Loucy (cell line): ENCODE data around the gene SCAF8.

Source experiments
- EZH2phosphoT487 ChIP-seq: fragments of 200-600 bp; IDR thresholded peaks from 2 replicates; pipeline ENCODE4 v1.6.1; 2018; ENCODE audit warnings: antibody characterized with exemption, mild to moderate bottlenecking, moderate library complexity, borderline replicate concordance
- TF ChIP-seq, protein P1 (sequence below): fragments of 200-600 bp; sonication (generic); conservative IDR thresholded peaks from 2 replicates; pipeline ENCODE4 v1.5.1; 2014; ENCODE audit warnings: mild to moderate bottlenecking, antibody characterized with exemption, low read length

DNA sequence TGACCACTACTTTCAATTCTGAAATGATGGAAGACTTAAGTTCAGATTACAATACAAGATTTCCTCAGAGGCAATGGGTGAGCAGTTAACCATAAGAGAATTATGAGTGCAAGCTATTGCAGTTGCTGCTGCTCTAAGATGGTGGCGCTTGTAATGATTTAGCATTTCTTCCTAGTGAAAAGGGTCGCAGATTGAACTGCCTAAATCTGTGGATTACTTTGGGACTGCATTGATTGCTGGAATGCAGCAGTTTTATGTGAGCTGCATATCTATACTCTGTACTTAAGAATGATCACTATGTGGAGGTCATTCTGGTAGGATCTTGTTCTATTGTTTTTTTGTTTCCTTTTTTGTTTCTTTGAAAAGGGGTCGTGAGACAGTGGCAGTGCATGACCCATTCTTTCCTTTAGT is 5.3 kb downstream of the SCAF8 start:
- TF ChIP-seq, protein P1, sequence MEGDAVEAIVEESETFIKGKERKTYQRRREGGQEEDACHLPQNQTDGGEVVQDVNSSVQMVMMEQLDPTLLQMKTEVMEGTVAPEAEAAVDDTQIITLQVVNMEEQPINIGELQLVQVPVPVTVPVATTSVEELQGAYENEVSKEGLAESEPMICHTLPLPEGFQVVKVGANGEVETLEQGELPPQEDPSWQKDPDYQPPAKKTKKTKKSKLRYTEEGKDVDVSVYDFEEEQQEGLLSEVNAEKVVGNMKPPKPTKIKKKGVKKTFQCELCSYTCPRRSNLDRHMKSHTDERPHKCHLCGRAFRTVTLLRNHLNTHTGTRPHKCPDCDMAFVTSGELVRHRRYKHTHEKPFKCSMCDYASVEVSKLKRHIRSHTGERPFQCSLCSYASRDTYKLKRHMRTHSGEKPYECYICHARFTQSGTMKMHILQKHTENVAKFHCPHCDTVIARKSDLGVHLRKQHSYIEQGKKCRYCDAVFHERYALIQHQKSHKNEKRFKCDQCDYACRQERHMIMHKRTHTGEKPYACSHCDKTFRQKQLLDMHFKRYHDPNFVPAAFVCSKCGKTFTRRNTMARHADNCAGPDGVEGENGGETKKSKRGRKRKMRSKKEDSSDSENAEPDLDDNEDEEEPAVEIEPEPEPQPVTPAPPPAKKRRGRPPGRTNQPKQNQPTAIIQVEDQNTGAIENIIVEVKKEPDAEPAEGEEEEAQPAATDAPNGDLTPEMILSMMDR: 0 out of 2 replicates have a peak, but pooled peaks have one; percentile 10
- no peak for TF ChIP-seq EZH2phosphoT487
